H1 (cell line): ENCODE measurements around the gene SPEM1. TPM values are rescaled to one million over a fixed set of nuclear protein-coding genes. Genes with fewer than 3 reads are reported as not detected.

Source experiments
- CTCF ChIA-PET: fragments of 300-600 bp; sonication (Branson Sonifier 250); formaldehyde crosslinking; loops from one replicate; lab custom pipeline; 2021; ENCODE audit not compliant: partially characterized antibody; lab: Charles Lee
- POLR2A ChIA-PET: fragments of 300-600 bp; sonication (Branson Sonifier 250); formaldehyde crosslinking; loops from one replicate; lab custom pipeline; 2021; ENCODE audit warnings: inconsistent platforms; ENCODE audit not compliant: partially characterized antibody; lab: Charles Lee
- DNase-seq, 2 experiments: peaks; one replicate each; pipeline versions ENCODE4 v3.0.0 to v3.0.0-alpha.2; 2010 to 2022; ENCODE audit warnings: low spot score in 2 of 2, low read depth in 1 of 2, mixed read lengths in 1 of 2
- FAIRE-seq: peaks from 2 replicates; lab custom pipeline; 2011; peaks lifted over from hg19 to GRCh38; lab: Jason Lieb, UNC
- H2AFZ ChIP-seq: 2 replicates; pipeline ENCODE4 v1.8.1; 2012; ENCODE audit warnings: low read length, inconsistent platforms
- H2AK5ac ChIP-seq: 2 replicates; pipeline ENCODE4 v1.6.1; 2013; ENCODE audit warnings: low read depth, low read length
- H2BK120ac ChIP-seq: replicated peaks from 2 replicates; pipeline ENCODE3; 2013; ENCODE audit warnings: low read depth, low read length, inconsistent platforms
- H2BK12ac ChIP-seq: 2 replicates; pipeline ENCODE4 v1.6.1; 2013; ENCODE audit warnings: low read depth, low read length
- H2BK15ac ChIP-seq: 2 replicates; pipeline ENCODE4 v1.6.1; 2013; ENCODE audit warnings: low read length
- H2BK20ac ChIP-seq: 2 replicates; pipeline ENCODE4 v1.6.1; 2013; ENCODE audit warnings: low read length
- H2BK5ac ChIP-seq: 2 replicates; pipeline ENCODE4 v1.6.1; 2013; ENCODE audit warnings: low read depth, low read length
- H3K14ac ChIP-seq: 2 replicates; pipeline ENCODE4 v1.6.1; 2013; ENCODE audit warnings: inconsistent platforms; ENCODE audit not compliant: insufficient read length
- H3K18ac ChIP-seq: 2 replicates; pipeline ENCODE4 v1.6.1; 2013; ENCODE audit warnings: low read length; ENCODE audit errors: extremely low read depth
- H3K23ac ChIP-seq: 2 replicates; pipeline ENCODE4 v1.6.1; 2013; ENCODE audit warnings: inconsistent platforms; ENCODE audit not compliant: insufficient read length
- H3K23me2 ChIP-seq: 2 replicates; pipeline ENCODE4 v1.6.1; 2013; ENCODE audit warnings: low read depth, low read length
- H3K27ac ChIP-seq: 2 replicates; pipeline ENCODE4 v1.6.1; 2011; ENCODE audit warnings: low read depth, low read length, inconsistent platforms
- H3K27me3 ChIP-seq, 4 experiments: replicated peaks in 1 of 4; 1 replicate in 1 of 4; 2 replicates in 3 of 4; pipeline versions ENCODE4 v1.6.1 to v1.8.1; 2011 to 2013; ENCODE audit warnings: low read length in 3 of 4, mild to moderate bottlenecking in 3 of 4, inconsistent platforms in 2 of 4, mixed read lengths in 2 of 4, moderate library complexity in 1 of 4; ENCODE audit not compliant: control insufficient read depth in 3 of 4, insufficient read depth in 3 of 4; ENCODE audit errors: extremely low read depth in 1 of 4
- H3K36me3 ChIP-seq, 4 experiments: 2 replicates each; pipeline versions ENCODE4 v1.6.1 to v1.8.1; 2011 to 2013; ENCODE audit warnings: mild to moderate bottlenecking in 4 of 4, low read length in 3 of 4, moderate library complexity in 2 of 4, control low read depth in 1 of 4, inconsistent platforms in 1 of 4; ENCODE audit not compliant: insufficient read depth in 4 of 4, control insufficient read depth in 2 of 4
- H3K4ac ChIP-seq: replicated peaks from 2 replicates; pipeline ENCODE3; 2013; ENCODE audit warnings: low read length, low read depth, mixed read lengths, inconsistent platforms; ENCODE audit not compliant: insufficient read length
- H3K4me1 ChIP-seq, 4 experiments: replicated peaks in 1 of 4; 1 replicate in 1 of 4; 2 replicates in 3 of 4; pipeline versions ENCODE4 v1.6.1 to v1.8.1; 2011 to 2013; ENCODE audit warnings: low read length in 3 of 4, inconsistent platforms in 2 of 4, mixed read lengths in 1 of 4; ENCODE audit not compliant: insufficient read depth in 4 of 4, control insufficient read depth in 3 of 4
- H3K4me2 ChIP-seq, 2 experiments: 2 replicates each; pipeline versions ENCODE4 v1.6.1 to v1.8.1; 2011 to 2013; ENCODE audit warnings: low read depth in 2 of 2, low read length in 2 of 2, control low read depth in 1 of 2, inconsistent platforms in 1 of 2, mild to moderate bottlenecking in 1 of 2; ENCODE audit not compliant: insufficient read depth in 1 of 2
- H3K4me3 ChIP-seq, 4 experiments: fragments of 200-600, 300-600 bp in 1 of 4; sonication (generic), shearing (Covaris generic), sonication (Bioruptor Twin) in 1 of 4; 2 replicates each; pipeline versions ENCODE4 v1.5.1 to v1.8.1; 2011 to 2016; ENCODE audit warnings: low read length in 4 of 4, low read depth in 3 of 4, control low read depth in 2 of 4, inconsistent platforms in 2 of 4, mild to moderate bottlenecking in 2 of 4, mixed read lengths in 1 of 4, moderate library complexity in 1 of 4; ENCODE audit not compliant: insufficient read depth in 2 of 4; ENCODE audit errors: extremely low read depth in 1 of 4
- H3K56ac ChIP-seq: replicated peaks from 2 replicates; pipeline ENCODE3; 2013; ENCODE audit warnings: low read depth, mild to moderate bottlenecking, mixed read lengths, low read length, inconsistent platforms; ENCODE audit not compliant: insufficient read length
- H3K79me1 ChIP-seq: 2 replicates; pipeline ENCODE4 v1.6.1; 2013; ENCODE audit warnings: low read depth, low read length, control low read depth
- H3K79me2 ChIP-seq, 2 experiments: 2 replicates each; pipeline versions ENCODE4 v1.6.1 to v1.8.1; 2012 to 2013; ENCODE audit warnings: low read length in 2 of 2, mild to moderate bottlenecking in 2 of 2, inconsistent platforms in 1 of 2; ENCODE audit not compliant: insufficient read depth in 2 of 2, control insufficient read depth in 1 of 2
- H3K9ac ChIP-seq, 4 experiments: replicated peaks in 1 of 4; 1 replicate in 1 of 4; 2 replicates in 3 of 4; pipeline versions ENCODE4 v1.6.1 to v1.8.1; 2011 to 2013; ENCODE audit warnings: low read depth in 3 of 4, low read length in 3 of 4, control low read depth in 2 of 4, mild to moderate bottlenecking in 2 of 4, moderate library complexity in 2 of 4, inconsistent platforms in 1 of 4; ENCODE audit errors: extremely low read depth in 1 of 4
- H3K9me3 ChIP-seq, 2 experiments: 2 replicates each; pipeline versions ENCODE4 v1.6.1 to v1.8.1; 2012 to 2013; ENCODE audit warnings: mild to moderate bottlenecking in 2 of 2, moderate library complexity in 2 of 2, control low read depth in 1 of 2, inconsistent platforms in 1 of 2, low read depth in 1 of 2, low read length in 1 of 2, mixed read lengths in 1 of 2; ENCODE audit not compliant: insufficient read depth in 2 of 2
- H4K20me1 ChIP-seq, 2 experiments: replicated peaks in 1 of 2; 2 replicates each; pipeline versions ENCODE3 to v1.8.1; 2011 to 2013; ENCODE audit warnings: inconsistent platforms in 2 of 2, low read length in 2 of 2, mild to moderate bottlenecking in 1 of 2; ENCODE audit not compliant: insufficient read depth in 2 of 2, control insufficient read depth in 1 of 2
- H4K5ac ChIP-seq: 2 replicates; pipeline ENCODE4 v1.6.1; 2013; ENCODE audit warnings: low read length, low read depth, mixed read lengths, inconsistent platforms; ENCODE audit not compliant: insufficient read length
- H4K8ac ChIP-seq: 2 replicates; pipeline ENCODE4 v1.8.0; 2013; ENCODE audit warnings: mild to moderate bottlenecking, moderate library complexity, low read length, inconsistent platforms; ENCODE audit not compliant: insufficient read depth; ENCODE audit errors: extremely low read depth
- H4K91ac ChIP-seq: replicated peaks from 2 replicates; pipeline ENCODE3; 2013; ENCODE audit warnings: low read length, mixed read lengths, inconsistent platforms; ENCODE audit not compliant: insufficient read length
- BRCA1 ChIP-seq: IDR thresholded peaks from 2 replicates; pipeline ENCODE4 v1.6.1; 2012; ENCODE audit warnings: low read depth, low read length, improper control_type of control experiment
- CHD2 ChIP-seq: IDR thresholded peaks from 2 replicates; pipeline ENCODE4 v1.6.1; 2012; ENCODE audit warnings: low read length, improper control_type of control experiment
- CREB1 ChIP-seq: IDR thresholded peaks from 2 replicates; pipeline ENCODE4 v1.6.1; 2012; ENCODE audit warnings: inconsistent platforms
- CTBP2 ChIP-seq: IDR thresholded peaks from 2 replicates; pipeline ENCODE4 v1.7.0; 2011; ENCODE audit warnings: borderline replicate concordance, mild to moderate bottlenecking, moderate library complexity, mixed read lengths, low read length; ENCODE audit not compliant: insufficient read depth, insufficient read length
- EGR1 ChIP-seq: IDR thresholded peaks from 2 replicates; pipeline ENCODE4 v1.6.1; 2011; ENCODE audit warnings: low read depth, low read length, borderline replicate concordance
- EP300 ChIP-seq, 2 experiments: IDR thresholded peaks; 1 replicate in 1 of 2; 2 replicates in 1 of 2; pipeline ENCODE4 v1.6.1; 2011 to 2012; ENCODE audit warnings: low read depth in 2 of 2, low read length in 2 of 2, mild to moderate bottlenecking in 2 of 2, borderline replicate concordance in 1 of 2, inconsistent platforms in 1 of 2, moderate library complexity in 1 of 2
- KDM4A ChIP-seq: IDR thresholded peaks from one replicate; pipeline ENCODE4 v1.7.1; 2012; ENCODE audit warnings: low read depth, mild to moderate bottlenecking, moderate library complexity, low read length, inconsistent platforms; ENCODE audit not compliant: severe bottlenecking
- SP1 ChIP-seq: IDR thresholded peaks from 2 replicates; pipeline ENCODE4 v1.6.1; 2011; ENCODE audit warnings: low read depth, low read length
- SP2 ChIP-seq: IDR thresholded peaks from 2 replicates; pipeline ENCODE4 v1.6.1; 2012; ENCODE audit warnings: mild to moderate bottlenecking, low read length, inconsistent platforms
- TAF7 ChIP-seq: optimal IDR thresholded peaks from 2 replicates; pipeline ENCODE3; 2011; ENCODE audit warnings: low read depth, mild to moderate bottlenecking, inconsistent platforms, low read length, moderate library complexity, borderline replicate concordance
- TEAD4 ChIP-seq: IDR thresholded peaks from 2 replicates; pipeline ENCODE4 v1.6.1; 2012; ENCODE audit warnings: low read depth, low read length, inconsistent platforms, mixed read lengths
- YY1 ChIP-seq: IDR thresholded peaks from 2 replicates; pipeline ENCODE4 v1.6.1; 2011; ENCODE audit warnings: low read depth, mild to moderate bottlenecking, low read length
- WGBS, 2 experiments: shearing (Covaris generic) in 1 of 2; methylation state at CpG; one replicate each; pipeline versions ENCODE4 v1.1.6 to v1.1.7; 2013 to 2015; ENCODE audit warnings: low lambda C conversion rate in 2 of 2, mixed read lengths in 2 of 2, inconsistent platforms in 1 of 2, low coverage in 1 of 2, missing lambda C conversion rate in 1 of 2; ENCODE audit not compliant: insufficient replicate concordance in 2 of 2, insufficient coverage in 1 of 2, insufficient read length in 1 of 2; ENCODE audit errors: extremely low coverage in 1 of 2, missing lambda C conversion rate in 1 of 2; 5-methylcytosine and 5-hydroxymethylcytosine counted together
- polyA plus RNA-seq, 7 experiments: library from polyadenylated mRNA; depleted of rRNA in 3 of 7; stranded (reverse) in 5 of 7; unstranded in 2 of 7; fragments of >200 nt in 5 of 7; fragments of 200-250 nt in 2 of 7; gene quantifications; 1 replicate in 5 of 7; 2 replicates in 1 of 7; 4 replicates in 1 of 7; pipeline versions ENCODE4 v1.2.1 to v1.2.3, GENCODE V29; 2011 to 2013; ENCODE audit warnings: missing spikeins in 2 of 7, mixed read lengths in 2 of 7
- total RNA-seq: library from RNA; stranded (reverse); fragmentation: NEBNext Ultra II Directional; extraction: Animal tissue kit (Norgen Biotek cat#: 25700); gene quantifications from 2 replicates; pipeline ENCODE4 v1.2.1, GENCODE V29; 2021

SPEM1 gene
- total and polyA plus RNA-seq, 2 of the 8 experiments (the other 6 are each of a cell fraction or from before 2014, with no cell fraction given) = not detected

DNA sequence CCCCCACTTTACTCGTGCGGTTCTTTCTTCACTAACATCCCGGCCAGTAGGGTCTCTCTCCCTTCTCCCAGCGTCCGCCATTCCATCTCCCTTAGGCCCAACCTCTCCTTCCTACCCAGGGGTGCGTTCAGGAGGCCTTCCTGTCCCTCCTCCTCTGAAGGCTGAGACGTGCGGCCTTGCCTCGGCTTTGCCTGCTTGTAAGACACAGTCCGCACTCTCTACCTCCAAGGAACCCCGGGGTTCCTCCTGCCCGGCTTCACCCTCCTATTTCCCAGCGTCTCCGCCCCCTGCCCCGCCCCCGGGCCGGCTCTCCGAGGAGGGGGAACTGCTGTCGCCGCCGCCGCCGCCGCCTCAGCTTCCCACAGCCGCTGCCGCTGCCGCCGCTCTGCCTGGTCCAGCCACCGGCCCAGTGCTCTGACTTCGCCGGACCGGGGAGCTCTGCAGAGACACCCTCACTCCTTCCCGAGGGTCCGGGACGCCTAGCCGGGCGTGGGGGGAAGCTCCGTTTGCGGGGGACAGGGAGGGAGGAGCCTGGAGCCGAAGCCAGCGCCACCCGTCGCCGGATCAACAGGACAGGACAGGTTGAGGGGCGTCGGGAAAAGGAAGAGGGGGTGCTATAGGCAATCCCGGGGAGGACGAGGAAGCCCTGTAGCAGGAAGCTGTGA is 18.0 kb downstream of the SPEM1 start:
- peak overlapping the region; percentile 30; the same call in 1 of the 2 replicates for H4K8ac ChIP-seq
- H3K23me2 ChIP-seq = peaks cover 31% of the 10 kb centered on the region
- no peak overlapping the region for H3K23ac ChIP-seq
- peak in 1 of 2 experiments; percentile 93 for DNase-seq
- no peak overlapping the region for H2BK120ac ChIP-seq
- H2AFZ ChIP-seq = no peak overlapping the region
- peak overlapping the region; percentile 80; the same call in 1 of the 2 replicates for H2BK5ac ChIP-seq
- H3K18ac ChIP-seq = peak overlapping the region; percentile 97
- ChIA-PET CTCF (interaction anchor here (0.7 to 5.1 kb wide), 16 partner anchors 8 to 84 kb away, joined by 3 to 56 read pairs (median 8); partner anchors contain the start of genes KCTD11, TMEM256, TMEM95 and ZBTB4), POLR2A (interaction anchor here (0.9 to 15.5 kb wide), 11 partner anchors 7 to 249 kb away, joined by 3 to 339 read pairs (median 5); partner anchors contain the start of genes CHRNB1, NEURL4, NLGN2 and POLR2A)
- H3K79me2 ChIP-seq = no peaks in the 10 kb centered on the region
- peak overlapping the region; percentile 99 for H2BK12ac ChIP-seq
- H2AK5ac ChIP-seq = peak overlapping the region; percentile 48; the same call in 1 of the 2 replicates
- no peak overlapping the region for H4K5ac ChIP-seq
- no peak overlapping the region for H3K56ac ChIP-seq
- peak overlapping the region in 1 of 4 experiments; percentile 3; a peak in 3 of 7 replicates for H3K9ac ChIP-seq
- H3K4me1 ChIP-seq = peaks cover 0 to 29% (median 15%) of the 10 kb centered on the region in 4 experiments; a peak in 6 of 7 replicates
- peak overlapping the region; percentile 82; the same call in 1 of the 2 replicates for H2BK20ac ChIP-seq
- WGBS, 2 experiments = 4% methylated on average over 18 of the region's 48 CpGs; no CpG with 5 or more reads in 1 of the 2 experiments
- no peak for FAIRE-seq
- no peak overlapping the region for H2BK15ac ChIP-seq
- no peaks in the 10 kb centered on the region for H3K36me3 ChIP-seq
- H3K9me3 ChIP-seq = no peaks in the 10 kb centered on the region
- H3K27ac ChIP-seq = no peak overlapping the region
- H3K79me1 ChIP-seq = no peaks in the 10 kb centered on the region
- peak overlapping the region; percentile 91 for H3K4me2 ChIP-seq
- no peak overlapping the region for H3K14ac ChIP-seq
- H3K4ac ChIP-seq = peak overlapping the region; percentile 24
- peak overlapping the region; percentile 50 to 83 (median 67) for H3K4me3 ChIP-seq
- H3K27me3 ChIP-seq = peaks cover 2 to 19% (median 12%) of the 10 kb centered on the region in 4 experiments; a peak in 6 of 7 replicates
- peak overlapping the region; percentile 94 for H4K91ac ChIP-seq
- no peaks in the 10 kb centered on the region for H4K20me1 ChIP-seq
- TF ChIP-seq EP300 (IDR thresholded peaks at IDR 0.05; ENCODE audit: borderline replicate concordance in 1 of 2, low read depth in 2 of 2, low read length in 2 of 2) (peak in 1 of 2 experiments; percentile 30; a peak in 1 of 3 replicates), EGR1 (no peak), SP2 (no peak), CTBP2 (no peak), SP1 (0 out of 2 replicates have a peak, but pooled peaks have one; percentile 11), YY1 (peak; percentile 56; the same call in 1 of the 2 replicates), CHD2 (no peak), TAF7 (peak; percentile 31), CREB1 (0 out of 2 replicates have a peak, but pooled peaks have one; percentile 6), KDM4A (no peak), BRCA1 (no peak), TEAD4 (no peak)
